KMS-11 (cell line): ENCODE measurements around the gene SEH1L.

Source experiments
- H2AFZ ChIP-seq: fragments of 200-600 bp; sonication (generic); 2 replicates; pipeline ENCODE4 v1.6.1; 2016; ENCODE audit warnings: antibody characterized with exemption, mixed run types, low read depth
- H3K27ac ChIP-seq: fragments of 200-600 bp; sonication (generic); 2 replicates; pipeline ENCODE4 v1.6.1; 2016; ENCODE audit warnings: mild to moderate bottlenecking, mixed run types
- H3K27me3 ChIP-seq: fragments of 200-600 bp; sonication (generic); 2 replicates; pipeline ENCODE4 v1.6.1; 2017; ENCODE audit warnings: mild to moderate bottlenecking, low read depth, mixed run types, moderate library complexity; ENCODE audit not compliant: insufficient read depth
- H3K36me3 ChIP-seq: fragments of 200-600 bp; sonication (generic); 2 replicates; pipeline ENCODE4 v1.6.1; 2017; ENCODE audit warnings: mild to moderate bottlenecking, mixed run types; ENCODE audit not compliant: insufficient read depth
- H3K4me1 ChIP-seq: fragments of 200-600 bp; sonication (generic); 2 replicates; pipeline ENCODE4 v1.6.1; 2016; ENCODE audit warnings: mild to moderate bottlenecking, low read depth, mixed run types; ENCODE audit not compliant: poor library complexity, severe bottlenecking
- H3K4me2 ChIP-seq: fragments of 200-600 bp; sonication (generic); 2 replicates; pipeline ENCODE4 v1.7.0; 2016; ENCODE audit warnings: mild to moderate bottlenecking, mixed run types
- H3K4me3 ChIP-seq: fragments of 200-600 bp; sonication (generic); IDR thresholded peaks from 2 replicates; pipeline ENCODE4 v1.6.1; 2017; ENCODE audit warnings: low read depth, low read length, mixed read lengths; ENCODE audit not compliant: insufficient read depth
- H3K79me2 ChIP-seq: fragments of 200-600 bp; sonication (generic); 2 replicates; pipeline ENCODE4 v1.6.1; 2016; ENCODE audit warnings: low read depth, mixed run types; ENCODE audit not compliant: insufficient read depth
- H3K9ac ChIP-seq: fragments of 200-600 bp; sonication (generic); 2 replicates; pipeline ENCODE4 v1.6.1; 2016; ENCODE audit warnings: mild to moderate bottlenecking, mixed run types
- H4K20me1 ChIP-seq: fragments of 200-600 bp; sonication (generic); 2 replicates; pipeline ENCODE4 v1.6.1; 2016; ENCODE audit warnings: mild to moderate bottlenecking, mixed run types; ENCODE audit not compliant: insufficient read depth
- CTCF ChIP-seq: fragments of 200-600 bp; sonication (generic); conservative IDR thresholded peaks from 2 replicates; pipeline ENCODE4 v1.6.1; 2017; ENCODE audit warnings: low read depth, mild to moderate bottlenecking, antibody characterized with exemption, low read length, moderate library complexity, mixed read lengths

Gene SEH1L

GRCh38 chr18:13032173-13032572, 84.4 kb downstream of the SEH1L start:
- no peak overlapping the region for H3K9ac ChIP-seq
- no peaks in the 10 kb centered on the region for H3K79me2 ChIP-seq
- no peak overlapping the region for H3K27ac ChIP-seq
- H3K4me1 ChIP-seq: no peaks in the 10 kb centered on the region
- no peak overlapping the region for H2AFZ ChIP-seq
- no peak for TF ChIP-seq CTCF
- H3K4me2 ChIP-seq: no peak overlapping the region
- no peaks in the 10 kb centered on the region for H4K20me1 ChIP-seq
- no peak overlapping the region for H3K4me3 ChIP-seq
- H3K27me3 ChIP-seq: no peaks in the 10 kb centered on the region
- H3K36me3 ChIP-seq: 0 out of 2 replicates have a peak, but pooled peaks cover 3% of the 10 kb centered on the region

GRCh38 chr18:13035249-13035914, 87.6 kb downstream of the SEH1L start:
- Histone ChIP-seq H3K27me3 (no peaks in the 10 kb centered on the region), H3K4me2 (no peak overlapping the region), H3K4me3 (no peak overlapping the region), H3K79me2 (no peaks in the 10 kb centered on the region), H3K4me1 (no peaks in the 10 kb centered on the region), H2AFZ (no peak overlapping the region), H3K36me3 (no peaks in the 10 kb centered on the region), H3K27ac (no peak overlapping the region), H4K20me1 (no peaks in the 10 kb centered on the region), H3K9ac (no peak overlapping the region)
- no peak for TF ChIP-seq CTCF

DNA sequence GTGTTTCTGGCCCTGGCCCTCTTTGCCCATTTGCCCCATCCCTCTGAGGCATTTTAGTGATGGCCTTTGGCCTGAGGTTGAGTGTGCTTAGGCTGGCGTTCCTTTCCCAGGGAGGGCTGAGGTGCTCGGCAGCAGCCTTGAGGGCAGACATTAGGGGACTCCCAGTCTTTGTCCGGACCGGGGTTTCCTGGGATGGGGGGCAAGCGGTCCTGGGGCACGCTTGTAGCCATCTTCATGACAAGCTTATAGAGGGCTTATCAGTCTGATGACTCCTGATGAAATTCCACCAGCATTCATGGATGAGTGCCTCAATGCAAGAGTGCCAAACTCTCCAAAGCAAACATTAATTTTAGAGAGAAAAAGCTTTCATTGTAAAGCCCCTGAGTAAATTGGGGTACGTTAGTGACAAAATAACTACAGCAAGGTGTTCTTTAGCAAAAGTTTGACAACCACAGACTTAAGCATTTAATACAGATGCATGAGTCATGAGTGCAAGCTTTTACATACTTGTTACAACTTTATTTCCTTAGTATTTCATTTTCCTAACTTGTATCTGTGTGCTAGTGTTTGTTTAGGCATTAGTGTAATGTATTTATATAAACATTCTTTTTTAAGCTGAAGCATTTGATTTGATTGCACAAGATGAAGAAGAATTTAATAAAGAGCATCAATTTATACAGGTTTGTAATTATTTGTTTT, 89.0 kb downstream of the SEH1L start:
- Histone ChIP-seq H4K20me1 (no peaks in the 10 kb centered on the region), H2AFZ (no peak overlapping the region), H3K4me2 (no peak overlapping the region), H3K4me3 (no peak overlapping the region), H3K4me1 (no peaks in the 10 kb centered on the region), H3K79me2 (no peaks in the 10 kb centered on the region), H3K27ac (no peak overlapping the region), H3K36me3 (no peaks in the 10 kb centered on the region), H3K27me3 (no peaks in the 10 kb centered on the region), H3K9ac (no peak overlapping the region)
- TF ChIP-seq CTCF: no peak
